ENCODE measurements around the gene CRHR1. TPM values are rescaled to one million over a fixed set of nuclear protein-coding genes. Genes with fewer than 3 reads are reported as not detected.

Gene CRHR1
- total RNA-seq, 6 donors from 2014 or later, result not detected

GRCh38 chr17:45775576-45776011 lies 8.5 kb upstream of the CRHR1 start:
- Histone ChIP-seq H3K36me3 (no peaks in the 10 kb centered on the region), H3K4me1 (no peaks in the 10 kb centered on the region), H3K27me3 (no peaks in the 10 kb centered on the region), H3K4me3 (no peak overlapping the region), H3K9me3 (no peaks in the 10 kb centered on the region), H3K27ac (no peak overlapping the region)
- peak; percentile 56 to 75 for DNase-seq
- TF ChIP-seq CTCF (IDR thresholded peaks at IDR 0.05), result no peak
- TF ChIP-seq EP300 (IDR thresholded peaks at IDR 0.05), result no peak
- TF ChIP-seq POLR2A (IDR thresholded peaks at IDR 0.05), result no peak
- TF ChIP-seq POLR2AphosphoS5 (IDR thresholded peaks at IDR 0.05), result no peak
- ATAC-seq (ENCODE audit: low FRiP score in 2 of 2), result peak; percentile 6 to 57
- 83% methylated on average over 3 of the region's 4 CpGs; no CpG with 5 or more reads in 1 of the 2 donors for whole genome bisulfite sequencing, 2 donors

- ATAC-seq (ENCODE audit: low FRiP score in 2 of 2) (no peak), DNase-seq (no peak)
- no peaks in the 10 kb centered on the region for H3K4me1 ChIP-seq
Observed at GRCh38 chr17:45776896-45777295, 7.2 kb upstream of the CRHR1 start.

GRCh38 chr17:45777388-45777787 lies 6.7 kb upstream of the CRHR1 start:
- H3K9me3 ChIP-seq, result no peaks in the 10 kb centered on the region
- DNase-seq, result no peak
- no peak for ATAC-seq (ENCODE audit: low FRiP score in 2 of 2)
- no peaks in the 10 kb centered on the region for H3K36me3 ChIP-seq
- H3K4me3 ChIP-seq, result no peak overlapping the region
- 64 to 68% methylated on average over 3 of the region's 3 CpGs for WGBS, 2 donors
- no peaks in the 10 kb centered on the region for H3K27me3 ChIP-seq
- TF ChIP-seq CTCF (IDR thresholded peaks at IDR 0.05) (no peak), POLR2A (IDR thresholded peaks at IDR 0.05) (no peak)
- H3K4me1 ChIP-seq, result no peaks in the 10 kb centered on the region
- H3K27ac ChIP-seq, result no peak overlapping the region

More at GRCh38 chr17:45776896-45777295, 7.2 kb upstream of the CRHR1 start:
- no peak overlapping the region for H3K27ac ChIP-seq
- no peak overlapping the region for H3K4me3 ChIP-seq
- H3K9me3 ChIP-seq, result no peaks in the 10 kb centered on the region
- no peaks in the 10 kb centered on the region for H3K36me3 ChIP-seq
- H3K27me3 ChIP-seq, result no peaks in the 10 kb centered on the region
- TF ChIP-seq CTCF (IDR thresholded peaks at IDR 0.05) (no peak), EP300 (IDR thresholded peaks at IDR 0.05) (no peak), POLR2A (IDR thresholded peaks at IDR 0.05) (no peak), POLR2AphosphoS5 (IDR thresholded peaks at IDR 0.05) (no peak)
- 49 to 74% methylated on average over 5 to 7 of the region's 7 CpGs for WGBS, 2 donors

GRCh38 chr17:45780921-45781320 lies 3.2 kb upstream of the CRHR1 start:
- WGBS, 2 donors, result 85 to 87% methylated on average over 5 of the region's 5 CpGs
- H3K36me3 ChIP-seq, result no peaks in the 10 kb centered on the region
- no peaks in the 10 kb centered on the region for H3K9me3 ChIP-seq
- no peak for DNase-seq
- no peak overlapping the region for H3K27ac ChIP-seq
- H3K27me3 ChIP-seq, result peaks cover 0 to 35% (median 19%) of the 10 kb centered on the region in 4 donors
- no peak overlapping the region for H3K4me3 ChIP-seq
- TF ChIP-seq EP300 (IDR thresholded peaks at IDR 0.05), result no peak
- TF ChIP-seq POLR2A (IDR thresholded peaks at IDR 0.05), result no peak
- no peak for TF ChIP-seq POLR2AphosphoS5 (IDR thresholded peaks at IDR 0.05)
- TF ChIP-seq CTCF (IDR thresholded peaks at IDR 0.05), result no peak
- peaks cover 24 to 29% (median 25%) of the 10 kb centered on the region in 4 donors for H3K4me1 ChIP-seq
- ATAC-seq (ENCODE audit: low FRiP score in 2 of 2), result no peak

GRCh38 chr17:45782889-45783592 lies 1.1 kb upstream of the CRHR1 start:
- DNase-seq (peak in 1 of 2 donors; percentile 88), ATAC-seq (ENCODE audit: low FRiP score in 2 of 2) (peak in 1 of 2 donors; percentile 60)
- Histone ChIP-seq H3K36me3 (no peaks in the 10 kb centered on the region), H3K27me3 (peaks cover 0 to 38% (median 21%) of the 10 kb centered on the region in 4 donors), H3K27ac (no peak overlapping the region), H3K4me3 (peak overlapping the region in 2 of 4 donors; percentile 40 to 47), H3K9me3 (no peaks in the 10 kb centered on the region), H3K4me1 (peaks cover 24 to 29% (median 25%) of the 10 kb centered on the region in 4 donors)
- WGBS, 2 donors, result 21 to 36% methylated on average over 19 to 32 of the region's 32 CpGs
- TF ChIP-seq EP300 (IDR thresholded peaks at IDR 0.05) (no peak), CTCF (IDR thresholded peaks at IDR 0.05) (peak in 3 of 6 experiments; percentile 17 to 43 (median 31))

All from upper lobe of left lung (tissue), 6 donors.